H9 (cell line): ENCODE data around the gene SELENOK. TPM values are rescaled to one million over a fixed set of nuclear protein-coding genes. Genes with fewer than 3 reads are reported as not detected.

Source experiments
- DNase-seq: peaks from one replicate; pipeline ENCODE4 v3.0.0-alpha.2; 2017
- H2AFZ ChIP-seq: one replicate; pipeline ENCODE4 v1.6.1; 2013; ENCODE audit warnings: mild to moderate bottlenecking, low read length, control low read depth, moderate library complexity
- H2AK5ac ChIP-seq: 2 replicates; pipeline ENCODE4 v1.6.1; 2013; ENCODE audit warnings: low read length, control low read depth, mixed read lengths; ENCODE audit not compliant: insufficient read length
- H2BK120ac ChIP-seq: one replicate; pipeline ENCODE4 v1.6.1; 2013; ENCODE audit warnings: low read depth, mild to moderate bottlenecking, low read length, control low read depth, inconsistent platforms; ENCODE audit not compliant: poor library complexity, severe bottlenecking
- H2BK12ac ChIP-seq: 2 replicates; pipeline ENCODE4 v1.6.1; 2013; ENCODE audit warnings: low read length, control low read depth, mixed read lengths, low read depth; ENCODE audit not compliant: insufficient read length
- H2BK15ac ChIP-seq: 2 replicates; pipeline ENCODE4 v1.6.1; 2013; ENCODE audit warnings: low read depth, low read length, control low read depth
- H2BK20ac ChIP-seq: one replicate; pipeline ENCODE4 v1.6.1; 2013; ENCODE audit warnings: low read depth, mild to moderate bottlenecking, low read length, control low read depth, inconsistent platforms; ENCODE audit not compliant: poor library complexity, severe bottlenecking
- H2BK5ac ChIP-seq: 2 replicates; pipeline ENCODE4 v1.6.1; 2013; ENCODE audit warnings: low read length, control low read depth, mixed read lengths; ENCODE audit not compliant: insufficient read length
- H3K14ac ChIP-seq: 2 replicates; pipeline ENCODE4 v1.6.1; 2013; ENCODE audit warnings: low read length, control low read depth; ENCODE audit not compliant: insufficient read depth
- H3K18ac ChIP-seq: 2 replicates; pipeline ENCODE4 v1.6.1; 2013; ENCODE audit warnings: low read depth, mild to moderate bottlenecking, mixed read lengths, low read length, control low read depth; ENCODE audit not compliant: insufficient read length
- H3K23ac ChIP-seq: 2 replicates; pipeline ENCODE4 v1.6.1; 2013; ENCODE audit warnings: low read length, control low read depth, mixed read lengths, low read depth; ENCODE audit not compliant: insufficient read length
- H3K23me2 ChIP-seq: 2 replicates; pipeline ENCODE4 v1.6.1; 2013; ENCODE audit warnings: low read depth, mild to moderate bottlenecking, mixed read lengths, low read length, control low read depth; ENCODE audit not compliant: insufficient read length, poor library complexity, severe bottlenecking
- H3K27ac ChIP-seq: 2 replicates; pipeline ENCODE4 v1.5.1; 2013; ENCODE audit warnings: low read length, control low read depth, mixed read lengths, low read depth; ENCODE audit not compliant: insufficient read length
- H3K27me3 ChIP-seq: 2 replicates; pipeline ENCODE4 v1.6.1; 2013; ENCODE audit warnings: low read length, control low read depth, inconsistent platforms; ENCODE audit not compliant: insufficient read depth
- H3K4ac ChIP-seq: 2 replicates; pipeline ENCODE4 v1.6.1; 2013; ENCODE audit warnings: low read depth, mild to moderate bottlenecking, control low read depth, inconsistent platforms, low read length, moderate library complexity
- H3K4me1 ChIP-seq: 2 replicates; pipeline ENCODE4 v1.6.1; 2013; ENCODE audit warnings: low read length, control low read depth, inconsistent platforms; ENCODE audit not compliant: insufficient read depth
- H3K4me2 ChIP-seq: 2 replicates; pipeline ENCODE4 v1.6.1; 2013; ENCODE audit warnings: low read length, control low read depth, mixed read lengths; ENCODE audit not compliant: insufficient read length, insufficient read depth
- H3K56ac ChIP-seq: 2 replicates; pipeline ENCODE4 v1.6.1; 2013; ENCODE audit warnings: low read depth, mild to moderate bottlenecking, mixed read lengths, low read length, control low read depth; ENCODE audit not compliant: insufficient read length
- H3K79me1 ChIP-seq: 2 replicates; pipeline ENCODE4 v1.6.1; 2013; ENCODE audit warnings: low read depth, mild to moderate bottlenecking, moderate library complexity, low read length, control low read depth, inconsistent platforms; ENCODE audit not compliant: insufficient read depth, poor library complexity, severe bottlenecking
- H3K79me2 ChIP-seq: 2 replicates; pipeline ENCODE4 v1.6.1; 2013; ENCODE audit warnings: low read length, control low read depth, inconsistent platforms; ENCODE audit not compliant: insufficient read depth
- H3K9ac ChIP-seq: 2 replicates; pipeline ENCODE4 v1.6.1; 2013; ENCODE audit warnings: low read length, control low read depth, mixed read lengths; ENCODE audit not compliant: insufficient read length; ENCODE audit errors: extremely low read depth
- H3K9me3 ChIP-seq: one replicate; pipeline ENCODE4 v1.6.1; 2013; ENCODE audit warnings: low read depth, low read length, inconsistent platforms; ENCODE audit not compliant: control insufficient read depth
- H3T11ph ChIP-seq: one replicate; pipeline ENCODE4 v1.6.1; 2013; ENCODE audit warnings: mild to moderate bottlenecking, low read length, control low read depth, inconsistent platforms
- H4K20me1 ChIP-seq: one replicate; pipeline ENCODE4 v1.6.1; 2013; ENCODE audit not compliant: control insufficient read depth, insufficient read length, insufficient read depth
- H4K5ac ChIP-seq: 2 replicates; pipeline ENCODE4 v1.6.1; 2013; ENCODE audit warnings: low read depth, mild to moderate bottlenecking, mixed read lengths, low read length, control low read depth; ENCODE audit not compliant: insufficient read length
- H4K8ac ChIP-seq: replicated peaks from 2 replicates; pipeline ENCODE4 v1.6.1; 2013; ENCODE audit warnings: low read length, control low read depth, mixed read lengths, low read depth; ENCODE audit not compliant: insufficient read length
- H4K91ac ChIP-seq: 2 replicates; pipeline ENCODE4 v1.6.1; 2013; ENCODE audit warnings: low read depth, mild to moderate bottlenecking, moderate library complexity, mixed read lengths, low read length, control low read depth; ENCODE audit not compliant: insufficient read length
- H3K27ac Mint-ChIP-seq, 3 experiments: 2 replicates in 2 of 3; 3 replicates in 1 of 3; pipeline ENCODE4 v1.8.0; 2020 to 2021; ENCODE audit warnings: mixed read lengths in 3 of 3, mild to moderate bottlenecking in 1 of 3, moderate library complexity in 1 of 3
- H3K27me3 Mint-ChIP-seq: 2 replicates; pipeline ENCODE4 v1.8.0; 2021; ENCODE audit warnings: low read depth, mild to moderate bottlenecking, moderate library complexity, mixed read lengths
- H3K36me3 Mint-ChIP-seq, 3 experiments: 2 replicates in 2 of 3; 3 replicates in 1 of 3; pipeline ENCODE4 v1.8.0; 2020 to 2021; ENCODE audit warnings: low read depth in 3 of 3, mixed read lengths in 3 of 3; ENCODE audit not compliant: insufficient read depth in 1 of 3
- H3K4me1 Mint-ChIP-seq, 2 experiments: 2 replicates each; pipeline ENCODE4 v1.8.0; 2020; ENCODE audit warnings: mixed read lengths in 2 of 2
- H3K4me3 Mint-ChIP-seq, 2 experiments: 2 replicates in 1 of 2; 3 replicates in 1 of 2; pipeline ENCODE4 v1.8.0; 2020 to 2021; ENCODE audit warnings: mild to moderate bottlenecking in 2 of 2, mixed read lengths in 2 of 2, moderate library complexity in 1 of 2
- H3K9me3 Mint-ChIP-seq, 2 experiments: 2 replicates in 1 of 2; 3 replicates in 1 of 2; pipeline ENCODE4 v1.8.0; 2020; ENCODE audit warnings: mild to moderate bottlenecking in 2 of 2, mixed read lengths in 2 of 2, moderate library complexity in 1 of 2
- WGBS: extraction: QIAGEN DNeasy Blood & Tissue Kit; methylation state at CpG from one replicate; pipeline ENCODE4 v1.1.7; 2013; ENCODE audit warnings: missing lambda C conversion rate, low lambda C conversion rate, mixed read lengths; ENCODE audit not compliant: insufficient read length; ENCODE audit errors: extremely low coverage; 5-methylcytosine and 5-hydroxymethylcytosine counted together
- total RNA-seq: library from RNA; stranded (reverse); gene quantifications from 2 replicates; pipeline ENCODE4 v1.2.1, GENCODE V29; 2021
- TF ChIP-seq, protein P1 (sequence below): fragments of 200-600 bp; sonication (generic); conservative IDR thresholded peaks from 3 replicates; pipeline ENCODE4 v1.8.0; 2021; ENCODE audit warnings: antibody characterized with exemption, mild to moderate bottlenecking

Gene SELENOK
- total RNA-seq, 1 experiment from 2014 or later = 34.6 TPM

DNA sequence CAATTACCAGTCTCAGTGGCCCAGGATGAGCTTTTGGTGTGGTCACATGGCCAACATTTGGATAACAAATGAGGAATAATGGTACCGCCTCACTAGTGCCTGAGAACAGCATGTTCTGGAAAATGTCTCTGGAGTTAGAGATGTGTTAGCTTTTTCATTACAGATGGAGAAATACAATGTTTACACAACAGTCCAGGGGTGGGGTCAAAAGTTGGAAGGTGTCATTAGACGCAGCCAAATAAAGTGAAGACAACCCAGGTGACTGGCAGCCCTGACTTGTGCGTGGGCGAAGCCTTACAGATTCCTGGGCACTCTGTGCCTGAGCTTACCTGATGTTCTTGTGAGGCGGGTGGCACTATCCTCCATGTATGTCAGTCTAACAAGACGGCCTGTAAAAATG, 32.5 kb downstream of the SELENOK start:
- Histone ChIP-seq H3K9me3 (no peaks in the 10 kb centered on the region), H4K5ac (no peak overlapping the region), H2BK5ac (no peak overlapping the region), H3K4me2 (no peak overlapping the region), H3K23ac (no peak overlapping the region), H4K91ac (no peak overlapping the region), H3K27ac (no peak overlapping the region), H3K27me3 (no peaks in the 10 kb centered on the region; the same call in 1 of the 2 replicates), H2BK20ac (no peak overlapping the region), H3K79me2 (no peaks in the 10 kb centered on the region), H2BK15ac (no peak overlapping the region), H2BK120ac (no peak overlapping the region), H2AFZ (no peak overlapping the region), H2BK12ac (no peak overlapping the region), H4K8ac (no peak overlapping the region), H3K56ac (no peak overlapping the region), H3K4me1 (no peaks in the 10 kb centered on the region), H4K20me1 (no peaks in the 10 kb centered on the region), H3K79me1 (no peaks in the 10 kb centered on the region), H2AK5ac (no peak overlapping the region), H3K23me2 (no peaks in the 10 kb centered on the region), H3T11ph (no peak overlapping the region), H3K4ac (no peak overlapping the region), H3K9ac (no peak overlapping the region), H3K18ac (no peak overlapping the region), H3K14ac (no peak overlapping the region)
- no peaks in the 10 kb centered on the region for H3K9me3 Mint-ChIP-seq
- H3K4me1 Mint-ChIP-seq = no peaks in the 10 kb centered on the region
- TF ChIP-seq, protein P1, sequence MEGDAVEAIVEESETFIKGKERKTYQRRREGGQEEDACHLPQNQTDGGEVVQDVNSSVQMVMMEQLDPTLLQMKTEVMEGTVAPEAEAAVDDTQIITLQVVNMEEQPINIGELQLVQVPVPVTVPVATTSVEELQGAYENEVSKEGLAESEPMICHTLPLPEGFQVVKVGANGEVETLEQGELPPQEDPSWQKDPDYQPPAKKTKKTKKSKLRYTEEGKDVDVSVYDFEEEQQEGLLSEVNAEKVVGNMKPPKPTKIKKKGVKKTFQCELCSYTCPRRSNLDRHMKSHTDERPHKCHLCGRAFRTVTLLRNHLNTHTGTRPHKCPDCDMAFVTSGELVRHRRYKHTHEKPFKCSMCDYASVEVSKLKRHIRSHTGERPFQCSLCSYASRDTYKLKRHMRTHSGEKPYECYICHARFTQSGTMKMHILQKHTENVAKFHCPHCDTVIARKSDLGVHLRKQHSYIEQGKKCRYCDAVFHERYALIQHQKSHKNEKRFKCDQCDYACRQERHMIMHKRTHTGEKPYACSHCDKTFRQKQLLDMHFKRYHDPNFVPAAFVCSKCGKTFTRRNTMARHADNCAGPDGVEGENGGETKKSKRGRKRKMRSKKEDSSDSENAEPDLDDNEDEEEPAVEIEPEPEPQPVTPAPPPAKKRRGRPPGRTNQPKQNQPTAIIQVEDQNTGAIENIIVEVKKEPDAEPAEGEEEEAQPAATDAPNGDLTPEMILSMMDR = no peak
- no CpG with 5 or more reads among the region's 6 CpGs for WGBS
- no peaks in the 10 kb centered on the region for H3K27me3 Mint-ChIP-seq
- H3K36me3 Mint-ChIP-seq = peaks cover 4 to 49% (median 30%) of the 10 kb centered on the region in 3 experiments; a peak in 6 of 7 replicates
- DNase-seq = no peak
- H3K4me3 Mint-ChIP-seq = no peak overlapping the region
- H3K27ac Mint-ChIP-seq = peak overlapping the region in 1 of 3 experiments; percentile 17; a peak in 1 of 7 replicates
